ENCODE results near the gene GSG1L. TPM values are rescaled to one million over a fixed set of nuclear protein-coding genes. Genes with fewer than 3 reads are reported as not detected.

Gene GSG1L
- total RNA-seq, 1 experiment from 2014 or later = 2.3 TPM

GRCh38 chr16:27800817-27801216 lies 262.7 kb downstream of the GSG1L start:
- no peak for DNase-seq (ENCODE audit: low read depth)
- in situ Hi-C loops (cut with HindIII; ENCODE audit: low pct_unique_long_range_greater_than_20kb, low sequenced_read_pairs) = no loop called here

- DNase-seq (ENCODE audit: low read depth) = no peak
- in situ Hi-C loops (cut with HindIII; ENCODE audit: low pct_unique_long_range_greater_than_20kb, low sequenced_read_pairs) = no loop called here
These were observed 263.6 kb downstream of the GSG1L start for GRCh38 chr16:27799896-27800295.

DNA sequence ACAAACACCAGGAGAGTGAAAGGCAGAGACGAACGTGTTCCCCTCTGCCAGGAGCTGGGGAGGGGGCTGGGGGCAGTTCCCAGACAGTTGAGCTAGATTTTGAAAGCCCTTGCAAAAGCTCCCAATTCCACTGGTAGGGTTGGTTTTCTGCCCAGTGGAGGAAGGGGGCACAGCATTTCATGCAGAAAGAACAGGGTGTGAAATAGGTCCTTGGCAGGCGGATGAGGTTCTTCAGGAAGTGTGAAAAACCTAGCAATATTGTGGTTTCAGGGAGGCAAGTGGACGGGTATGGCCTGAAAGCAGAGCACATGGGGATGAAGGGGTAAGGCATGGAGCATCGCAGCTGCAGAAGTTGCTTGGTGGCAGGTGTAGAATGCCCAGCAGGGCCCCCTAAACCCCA lies 265.3 kb downstream of the GSG1L start:
- in situ Hi-C loops (cut with HindIII; ENCODE audit: low pct_unique_long_range_greater_than_20kb, low sequenced_read_pairs) = no loop called here
- no peak for DNase-seq (ENCODE audit: low read depth)

GRCh38 chr16:27795992-27796614 lies 267.4 kb downstream of the GSG1L start:
- peak; percentile 52 for DNase-seq (ENCODE audit: low read depth)
- in situ Hi-C loops (cut with HindIII; ENCODE audit: low pct_unique_long_range_greater_than_20kb, low sequenced_read_pairs) = no loop called here

- in situ Hi-C loops (cut with HindIII; ENCODE audit: low pct_unique_long_range_greater_than_20kb, low sequenced_read_pairs) = no loop called here
- DNase-seq (ENCODE audit: low read depth) = no peak
These were observed 270.3 kb downstream of the GSG1L start for GRCh38 chr16:27793249-27793622.

GRCh38 chr16:27792486-27793248 lies 270.8 kb downstream of the GSG1L start:
- in situ Hi-C loops (cut with HindIII; ENCODE audit: low pct_unique_long_range_greater_than_20kb, low sequenced_read_pairs) = no loop called here
- DNase-seq (ENCODE audit: low read depth) = no peak

GRCh38 chr16:27791404-27791719 lies 272.2 kb downstream of the GSG1L start:
- no peak for DNase-seq (ENCODE audit: low read depth)
- in situ Hi-C loops (cut with HindIII; ENCODE audit: low pct_unique_long_range_greater_than_20kb, low sequenced_read_pairs) = no loop called here

- no peak for DNase-seq (ENCODE audit: low read depth)
- in situ Hi-C loops (cut with HindIII; ENCODE audit: low pct_unique_long_range_greater_than_20kb, low sequenced_read_pairs) = no loop called here
These were observed 272.7 kb downstream of the GSG1L start for GRCh38 chr16:27790546-27791403.

DNA sequence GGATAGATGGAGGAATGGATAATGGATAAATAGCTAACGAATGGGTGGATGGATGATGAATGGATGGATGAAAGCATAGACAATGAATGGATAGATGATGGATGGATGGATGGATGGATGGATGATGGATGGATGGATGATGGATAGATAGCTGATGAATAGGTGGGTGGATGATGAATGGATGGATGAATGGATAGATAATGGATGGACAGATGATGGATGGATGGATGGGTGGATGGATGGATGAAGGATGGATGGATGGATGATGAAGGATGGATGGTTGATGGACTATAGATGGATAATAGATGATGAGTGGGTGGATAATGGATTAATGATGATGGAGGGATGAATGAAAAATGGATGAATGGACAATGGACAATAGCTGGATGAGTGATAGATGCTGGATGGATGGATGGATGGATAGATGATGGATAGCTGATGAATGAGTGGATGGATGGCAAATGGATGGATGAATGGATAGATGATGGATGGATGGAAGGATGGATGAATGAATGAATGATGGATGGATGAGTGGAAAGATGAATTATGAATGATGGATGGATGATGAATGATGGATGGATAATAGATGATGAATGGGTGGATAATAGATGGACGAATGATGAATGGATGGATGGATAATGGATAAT lies 273.8 kb downstream of the GSG1L start:
- DNase-seq (ENCODE audit: low read depth) = no peak
- in situ Hi-C loops (cut with HindIII; ENCODE audit: low pct_unique_long_range_greater_than_20kb, low sequenced_read_pairs) = no loop called here

- in situ Hi-C loops (cut with HindIII; ENCODE audit: low pct_unique_long_range_greater_than_20kb, low sequenced_read_pairs) = no loop called here
These were observed 274.4 kb downstream of the GSG1L start for GRCh38 chr16:27789150-27789549.

GRCh38 chr16:27787665-27788064 lies 275.8 kb downstream of the GSG1L start:
- in situ Hi-C loops (cut with HindIII; ENCODE audit: low pct_unique_long_range_greater_than_20kb, low sequenced_read_pairs) = no loop called here
- no peak for DNase-seq (ENCODE audit: low read depth)

More at GRCh38 chr16:27789150-27789549, 274.4 kb downstream of the GSG1L start:
- DNase-seq (ENCODE audit: low read depth) = no peak

- in situ Hi-C loops (cut with HindIII; ENCODE audit: low pct_unique_long_range_greater_than_20kb, low sequenced_read_pairs) = no loop called here
These were observed 276.4 kb downstream of the GSG1L start for GRCh38 chr16:27786923-27787625.

GRCh38 chr16:27786221-27786922 lies 277.1 kb downstream of the GSG1L start:
- in situ Hi-C loops (cut with HindIII; ENCODE audit: low pct_unique_long_range_greater_than_20kb, low sequenced_read_pairs) = no loop called here
- no peak for DNase-seq (ENCODE audit: low read depth)

More at GRCh38 chr16:27786923-27787625, 276.4 kb downstream of the GSG1L start:
- DNase-seq (ENCODE audit: low read depth) = no peak

GRCh38 chr16:27785307-27785678 lies 278.2 kb downstream of the GSG1L start:
- in situ Hi-C loops (cut with HindIII; ENCODE audit: low pct_unique_long_range_greater_than_20kb, low sequenced_read_pairs) = no loop called here
- no peak for DNase-seq (ENCODE audit: low read depth)

DNA sequence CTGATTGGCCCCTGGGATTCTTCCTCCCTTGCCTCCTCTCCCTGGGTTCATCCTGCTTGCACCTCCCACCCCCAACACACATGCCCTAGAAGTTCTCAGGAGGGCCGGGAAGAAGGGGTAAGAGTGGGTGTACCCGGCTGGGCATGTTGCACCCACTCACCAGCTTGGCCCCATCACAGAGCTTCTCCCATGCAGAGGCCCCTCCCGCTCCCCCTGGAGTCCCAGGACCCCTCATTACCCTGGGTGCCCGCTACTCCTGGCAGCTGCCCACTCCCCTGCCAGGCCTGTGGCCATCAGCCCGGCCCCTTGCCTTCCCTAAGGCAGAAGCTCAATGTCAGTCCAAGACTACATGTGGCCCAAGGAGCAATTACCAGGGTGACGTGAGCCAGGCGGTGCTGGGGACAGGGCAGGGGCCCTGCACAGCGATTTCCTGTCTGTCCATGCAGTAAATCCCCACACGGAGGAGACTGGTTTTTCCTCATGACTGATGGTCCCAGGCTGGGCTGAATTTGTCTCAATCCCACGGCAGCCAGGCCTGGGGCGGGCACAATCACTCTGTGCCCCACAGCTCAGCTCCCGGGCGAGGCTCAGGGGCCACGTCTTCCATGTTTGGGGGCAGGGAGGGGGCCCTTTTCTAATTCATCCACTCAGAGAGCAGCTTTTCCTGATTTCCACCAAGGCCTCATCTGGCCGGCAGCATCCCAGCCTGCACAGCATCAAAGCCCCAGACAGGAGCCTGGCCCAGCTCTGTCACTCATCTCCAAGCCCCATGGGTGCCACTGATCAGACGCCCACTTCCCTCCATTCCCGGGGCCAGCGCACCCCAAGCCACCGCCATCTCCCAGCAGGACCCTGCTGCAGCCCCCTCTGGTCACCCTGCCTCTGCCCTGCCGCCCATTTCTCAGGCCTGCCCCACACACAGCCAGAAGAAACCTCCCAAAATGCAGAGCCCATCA lies 278.9 kb downstream of the GSG1L start:
- in situ Hi-C loops (cut with HindIII; ENCODE audit: low pct_unique_long_range_greater_than_20kb, low sequenced_read_pairs) = no loop called here
- no peak for DNase-seq (ENCODE audit: low read depth)

- no peak for DNase-seq (ENCODE audit: low read depth)
- in situ Hi-C loops (cut with HindIII; ENCODE audit: low pct_unique_long_range_greater_than_20kb, low sequenced_read_pairs) = no loop called here
These were observed 281.3 kb downstream of the GSG1L start for GRCh38 chr16:27781981-27782880.

Data from Caki2 (cell line).